HepG2 (cell line): ENCODE data around the gene TRPT1. TPM values are rescaled to one million over a fixed set of nuclear protein-coding genes. Genes with fewer than 3 reads are reported as not detected.

Source experiments
- ATAC-seq: fragments of 200-7000 bp; cut with Tn5 transposase; 3 replicates; pipeline ENCODE4 v1.9.1; 2020; ENCODE audit warnings: mild to moderate bottlenecking, moderate library complexity
- BruUV-seq: library from RNA; stranded (reverse); fragments of 400-500 nt; replicated peaks from 2 replicates; lab custom pipeline; 2021; lab: Mats Ljungman, UMichigan
- CTCF ChIA-PET: fragments of 300-600 bp; formaldehyde crosslinking; extraction: SDS; loops from one replicate; lab custom pipeline; 2021; ENCODE audit warnings: low total read pairs, inconsistent platforms, low intra/inter-chr PET ratio; lab: Yijun Ruan, JAX
- POLR2A ChIA-PET: fragments of 350-600 bp; sonication (Branson Sonifier 250); formaldehyde crosslinking; loops from one replicate; lab custom pipeline; 2020; ENCODE audit warnings: antibody characterized with exemption, inconsistent platforms; lab: Yijun Ruan, JAX
- DNase-seq: peaks from one replicate; pipeline ENCODE4 v3.0.0-alpha.2; 2015; ENCODE audit warnings: low spot score
- FAIRE-seq: peaks from 3 replicates; lab custom pipeline; 2011; peaks lifted over from hg19 to GRCh38; lab: Jason Lieb, UNC
- H2AFZ ChIP-seq: one replicate; pipeline ENCODE4 v1.6.1; 2011; ENCODE audit warnings: low read length, inconsistent platforms
- H3K27ac ChIP-seq: fragments of 300-600 bp; 3 replicates; pipeline ENCODE4 v1.8.0; 2011; ENCODE audit warnings: mixed run types, mild to moderate bottlenecking, mixed read lengths, low read length, inconsistent platforms; ENCODE audit not compliant: insufficient read depth; ENCODE audit errors: extremely low read length
- H3K27me3 ChIP-seq, 2 experiments: fragments of 200-600 bp in 1 of 2; 2 replicates in 1 of 2; 3 replicates in 1 of 2; pipeline versions ENCODE4 v1.6.0 to v1.8.0; 2011; ENCODE audit warnings: low read length in 2 of 2, mild to moderate bottlenecking in 2 of 2, moderate library complexity in 2 of 2, inconsistent platforms in 1 of 2; ENCODE audit not compliant: insufficient read depth in 2 of 2, control insufficient read depth in 1 of 2
- H3K36me3 ChIP-seq, 2 experiments: fragments of 200-600 bp in 1 of 2; replicated peaks in 1 of 2; 2 replicates in 1 of 2; 3 replicates in 1 of 2; pipeline versions ENCODE4 v1.5.1 to v1.8.0; 2011; ENCODE audit warnings: low read length in 2 of 2, inconsistent platforms in 1 of 2; ENCODE audit not compliant: insufficient read depth in 2 of 2, control insufficient read depth in 1 of 2
- H3K4me1 ChIP-seq: 2 replicates; pipeline ENCODE4 v1.5.1; 2012; ENCODE audit warnings: low read length, inconsistent platforms; ENCODE audit not compliant: insufficient read depth
- H3K4me2 ChIP-seq: 2 replicates; pipeline ENCODE4 v1.6.0; 2011; ENCODE audit warnings: low read depth, low read length, inconsistent platforms
- H3K4me3 ChIP-seq, 3 experiments: fragments of 200-600 bp in 1 of 3; sonication (generic), shearing (Covaris generic) in 1 of 3; replicated peaks in 1 of 3; 2 replicates each; pipeline ENCODE4 v1.5.1; 2011 to 2016; ENCODE audit warnings: low read length in 3 of 3, inconsistent platforms in 2 of 3, low read depth in 2 of 3, mild to moderate bottlenecking in 2 of 3, control low read depth in 1 of 3, mixed read lengths in 1 of 3; ENCODE audit not compliant: insufficient read depth in 1 of 3
- H3K79me2 ChIP-seq: one replicate; pipeline ENCODE4 v1.6.1; 2011; ENCODE audit warnings: low read length, inconsistent platforms; ENCODE audit not compliant: insufficient read depth
- H3K9ac ChIP-seq: 2 replicates; pipeline ENCODE4 v1.6.0; 2011; ENCODE audit warnings: mild to moderate bottlenecking, low read depth, low read length, inconsistent platforms; ENCODE audit not compliant: insufficient read depth
- H3K9me3 ChIP-seq: 2 replicates; pipeline ENCODE4 v1.5.1; 2012; ENCODE audit warnings: mild to moderate bottlenecking, low read length
- H4K20me1 ChIP-seq: 2 replicates; pipeline ENCODE4 v1.6.0; 2011; ENCODE audit warnings: inconsistent platforms, mild to moderate bottlenecking, low read length, moderate library complexity; ENCODE audit not compliant: insufficient read depth
- ATF1 ChIP-seq: IDR thresholded peaks from 2 replicates; pipeline ENCODE4 v1.6.1; 2016; ENCODE audit warnings: mild to moderate bottlenecking, control low read depth
- FOXP1 ChIP-seq, 2 experiments: fragments of 450-650 bp in 1 of 2; IDR thresholded peaks; 2 replicates each; pipeline ENCODE4 v1.6.1; 2017 to 2018; ENCODE audit warnings: antibody characterized with exemption in 1 of 2
- GPN1 ChIP-seq: sonication (generic); formaldehyde crosslinking; IDR thresholded peaks from 2 replicates; pipeline ENCODE4 v1.5.1; 2020; ENCODE audit warnings: missing genetic modification reagents, borderline replicate concordance
- HNRNPH1 ChIP-seq: fragments of 200-400 bp; formaldehyde crosslinking; optimal IDR thresholded peaks from 2 replicates; pipeline ENCODE3; 2017; ENCODE audit warnings: mild to moderate bottlenecking, low read depth, low read length
- MZF1 ChIP-seq: sonication (generic); formaldehyde crosslinking; IDR thresholded peaks from 2 replicates; pipeline ENCODE4 v1.8.1; 2023; ENCODE audit warnings: mild to moderate bottlenecking, missing genetic modification reagents, borderline replicate concordance
- NBN ChIP-seq: fragments of 450-650 bp; conservative IDR thresholded peaks from 2 replicates; pipeline ENCODE4 v1.6.1; 2017
- PPARG ChIP-seq: conservative IDR thresholded peaks from 2 replicates; pipeline ENCODE4 v1.6.1; 2016; ENCODE audit warnings: missing biosample characterization, missing genetic modification reagents
- RFX1 ChIP-seq: fragments of 450-650 bp; IDR thresholded peaks from 2 replicates; pipeline ENCODE4 v1.6.1; 2017
- RFXAP ChIP-seq: sonication (generic); formaldehyde crosslinking; IDR thresholded peaks from 2 replicates; pipeline ENCODE4 v1.4.0; 2020; ENCODE audit warnings: missing genetic modification reagents, borderline replicate concordance
- SMYD3 ChIP-seq: sonication (generic); formaldehyde crosslinking; IDR thresholded peaks from 2 replicates; pipeline ENCODE4 v1.8.1; 2023; ENCODE audit warnings: mild to moderate bottlenecking, missing genetic modification reagents
- SRSF1 ChIP-seq: fragments of 200-400 bp; formaldehyde crosslinking; optimal IDR thresholded peaks from 2 replicates; pipeline ENCODE3; 2017; ENCODE audit warnings: mild to moderate bottlenecking, low read depth, low read length, moderate library complexity
- ZBTB37 ChIP-seq: sonication (generic); formaldehyde crosslinking; IDR thresholded peaks from 2 replicates; pipeline ENCODE4 v1.4.0; 2020; ENCODE audit warnings: mild to moderate bottlenecking, missing genetic modification reagents
- ZNF34 ChIP-seq: sonication (generic); formaldehyde crosslinking; IDR thresholded peaks from 2 replicates; pipeline ENCODE4 v1.4.0; 2020; ENCODE audit warnings: mild to moderate bottlenecking, missing genetic modification reagents, borderline replicate concordance
- ZNF343 ChIP-seq: sonication (generic); formaldehyde crosslinking; IDR thresholded peaks from 2 replicates; pipeline ENCODE4 v1.4.0; 2020; ENCODE audit warnings: mild to moderate bottlenecking, missing genetic modification reagents
- ZNF383 ChIP-seq: sonication (generic); formaldehyde crosslinking; IDR thresholded peaks from 2 replicates; pipeline ENCODE4 v1.4.0; 2020; ENCODE audit warnings: missing genetic modification reagents, mild to moderate bottlenecking, borderline replicate concordance
- ZNF605 ChIP-seq: sonication (generic); formaldehyde crosslinking; IDR thresholded peaks from 2 replicates; pipeline ENCODE4 v1.8.0; 2022; ENCODE audit warnings: mild to moderate bottlenecking, missing genetic modification reagents
- ZNF678 ChIP-seq: sonication (generic); formaldehyde crosslinking; IDR thresholded peaks from 2 replicates; pipeline ENCODE4 v1.4.0; 2020; ENCODE audit warnings: mild to moderate bottlenecking, missing genetic modification reagents
- ZNF687 ChIP-seq: sonication (generic); formaldehyde crosslinking; IDR thresholded peaks from 2 replicates; pipeline ENCODE4 v1.5.1; 2020; ENCODE audit warnings: mild to moderate bottlenecking, missing genetic modification reagents, moderate library complexity
- ZNF720 ChIP-seq: sonication (generic); formaldehyde crosslinking; IDR thresholded peaks from 2 replicates; pipeline ENCODE4 v1.4.0; 2020; ENCODE audit warnings: missing genetic modification reagents
- ZNF746 ChIP-seq: sonication (generic); formaldehyde crosslinking; IDR thresholded peaks from 2 replicates; pipeline ENCODE4 v1.8.0; 2022; ENCODE audit warnings: mild to moderate bottlenecking, missing genetic modification reagents
- ZSCAN31 ChIP-seq: sonication (generic); formaldehyde crosslinking; IDR thresholded peaks from 2 replicates; pipeline ENCODE4 v1.5.0; 2020; ENCODE audit warnings: low read depth, mild to moderate bottlenecking, missing genetic modification reagents
- WGBS: methylation state at CpG from one replicate; pipeline ENCODE4 v1.1.6; 2017; ENCODE audit warnings: low lambda C conversion rate; 5-methylcytosine and 5-hydroxymethylcytosine counted together
- in situ Hi-C: cut with HindIII; loops from 2 replicates; pipeline ENCODE4 v1.10.0; 2017; ENCODE audit warnings: low pct_unique_long_range_greater_than_20kb; ENCODE audit not compliant: extremely low pct_ligation_motif_present
- intact Hi-C: fragments of 100-400 bp; cut with micrococcal nuclease; formaldehyde crosslinking; loops from one replicate; pipeline ENCODE4 v1.10.0; 2022; ENCODE audit not compliant: unreplicated experiment
- polyA plus RNA-seq, 8 experiments: library from polyadenylated mRNA; depleted of rRNA in 3 of 8; stranded (reverse) in 7 of 8; unstranded in 1 of 8; fragments of >200 nt; fragmentation: Illumina TruSeq in 4 of 8; extraction: Trizol in 4 of 8; gene quantifications; 2 replicates each; pipeline versions ENCODE4 v1.2.1 to v1.2.3, GENCODE V29; 2011 to 2016; ENCODE audit warnings: low read depth in 4 of 8, missing spikeins in 1 of 8, mixed read lengths in 1 of 8; ENCODE audit not compliant: insufficient read depth in 1 of 8
- total RNA-seq, 5 experiments: library from RNA; depleted of rRNA; stranded (reverse); fragments of >200 nt; fragmentation: Illumina TruSeq; extraction: Trizol; gene quantifications; 2 replicates each; pipeline ENCODE4 v1.2.3, GENCODE V29; 2016; ENCODE audit warnings: low read depth in 1 of 5

The TRPT1 gene
- total and polyA plus RNA-seq, 2 of the 13 experiments (the other 11 are each of a cell fraction or from before 2014, with no cell fraction given): 24.8 to 40.7 TPM

GRCh38 chr11:64218628-64219353 is 7.2 kb downstream of the TRPT1 start:
- peak; percentile 78 for ATAC-seq
- Histone ChIP-seq H3K79me2 (no peaks in the 10 kb centered on the region), H3K4me3 (no peak overlapping the region), H3K27ac (no peak overlapping the region), H3K27me3 (no peaks in the 10 kb centered on the region), H3K4me1 (peaks cover 32% of the 10 kb centered on the region), H3K4me2 (peak overlapping the region; percentile 50; the same call in 1 of the 2 replicates), H2AFZ (no peak overlapping the region), H4K20me1 (no peaks in the 10 kb centered on the region), H3K9me3 (no peaks in the 10 kb centered on the region), H3K9ac (no peak overlapping the region), H3K36me3 (no peaks in the 10 kb centered on the region)
- WGBS: 27% methylated on average over 5 of the region's 11 CpGs
- ChIA-PET CTCF (no interaction called here), POLR2A (interaction anchor here (0.8 to 1.3 kb wide), 2 partner anchors 8 to 33 kb away, joined by 3 read pairs; partner anchors contain the start of genes NUDT22 and STIP1)
- DNase-seq: no peak
- in situ Hi-C loops (no loop called here), intact Hi-C loops (no loop called here)
- no TSS peak for BruUV-seq
- FAIRE-seq: no peak
- TF ChIP-seq PPARG (CRISPR knock-in tag): no peak
- TF ChIP-seq ATF1 (CRISPR knock-in tag): no peak
- TF ChIP-seq ZNF746 (CRISPR knock-in tag): no peak
- no peak for TF ChIP-seq ZSCAN31 (CRISPR knock-in tag)
- no peak for TF ChIP-seq RFXAP
- TF ChIP-seq ZNF678: no peak
- no peak for TF ChIP-seq SMYD3 (CRISPR knock-in tag)
- TF ChIP-seq ZNF687 (CRISPR knock-in tag): peak; percentile 50
- no peak for TF ChIP-seq ZNF720 (CRISPR knock-in tag)
- TF ChIP-seq SRSF1: no peak
- no peak for TF ChIP-seq FOXP1 (IDR thresholded peaks at IDR 0.05)
- TF ChIP-seq FOXP1 (CRISPR knock-in tag; IDR thresholded peaks at IDR 0.05): peak; percentile 91
- no peak for TF ChIP-seq MZF1
- TF ChIP-seq ZNF343 (CRISPR knock-in tag): no peak
- TF ChIP-seq GPN1 (CRISPR knock-in tag): no peak
- TF ChIP-seq HNRNPH1: no peak
- no peak for TF ChIP-seq ZBTB37 (CRISPR knock-in tag)
- no peak for TF ChIP-seq ZNF34
- no peak for TF ChIP-seq ZNF605 (CRISPR knock-in tag)
- TF ChIP-seq NBN: no peak
- TF ChIP-seq ZNF383: no peak
- no peak for TF ChIP-seq RFX1
